Transverse colon (tissue), 4 donors: ENCODE results near the gene NFIA. TPM values are rescaled to one million over a fixed set of nuclear protein-coding genes. Genes with fewer than 3 reads are reported as not detected.

Experiments
- DNase-seq: peaks from one replicate; pipeline ENCODE4 v3.0.0-alpha.2; 2019
- H3K27ac ChIP-seq, 4 donors: fragments of 200-600 bp; sonication (generic); 2 replicates each; pipeline ENCODE4 v1.5.1; 2016 to 2018; ENCODE audit warnings: inconsistent platforms in 4 of 4
- H3K27me3 ChIP-seq: fragments of 200-600 bp; sonication (generic); 2 replicates; pipeline ENCODE4 v1.5.1; 2017; ENCODE audit warnings: inconsistent platforms
- H3K36me3 ChIP-seq, 4 donors: fragments of 200-600 bp; sonication (generic); 2 replicates each; pipeline ENCODE4 v1.5.1; 2017 to 2019; ENCODE audit warnings: inconsistent platforms in 4 of 4
- H3K4me1 ChIP-seq, 4 donors: fragments of 200-600 bp; sonication (generic); 2 replicates each; pipeline ENCODE4 v1.5.1; 2017 to 2020; ENCODE audit warnings: inconsistent platforms in 4 of 4
- H3K4me3 ChIP-seq, 4 donors: fragments of 200-600 bp; sonication (generic); 1 replicate in 1 of 4; 2 replicates in 3 of 4; pipeline versions ENCODE4 v1.5.1 to v1.6.1; 2017 to 2019; ENCODE audit warnings: inconsistent platforms in 4 of 4
- H3K9me3 ChIP-seq, 2 donors: fragments of 200-600 bp; sonication (generic); 2 replicates each; pipeline ENCODE4 v1.5.1; 2017 to 2019; ENCODE audit warnings: inconsistent platforms in 2 of 2
- EP300 ChIP-seq: sonication (generic); formaldehyde crosslinking; IDR thresholded peaks from one replicate; pipeline ENCODE4 v1.6.1; 2017; ENCODE audit warnings: antibody characterized with exemption, low read depth
- POLR2A ChIP-seq: fragments of 450-650 bp; IDR thresholded peaks from one replicate; pipeline ENCODE4 v1.6.1; 2016; ENCODE audit warnings: antibody characterized with exemption, mild to moderate bottlenecking, moderate library complexity
- POLR2AphosphoS5 ChIP-seq, 3 donors: sonication (generic); formaldehyde crosslinking; IDR thresholded peaks; one replicate each; pipeline ENCODE4 v1.6.1; 2016; ENCODE audit warnings: antibody characterized with exemption in 3 of 3
- WGBS, 2 donors: methylation state at CpG; one replicate each; pipeline ENCODE4 v1.1.5; 2018; ENCODE audit warnings: low coverage in 1 of 2; 5-methylcytosine and 5-hydroxymethylcytosine counted together
- in situ Hi-C, 4 donors: fragments of 200-750 bp; cut with MboI; loops; one replicate each; pipeline versions ENCODE4 v1.15.0 to v1.15.1; 2017; ENCODE audit warnings: low sequenced_read_pairs in 3 of 4, low pct_ligation_motif_present in 1 of 4, low pct_unique_long_range_greater_than_20kb in 1 of 4
- intact Hi-C: fragments of 100-400 bp; cut with DNase I; formaldehyde crosslinking; loops from one replicate; pipeline ENCODE4 v1.15.1; 2023; ENCODE audit warnings: low total_unique reads
- total RNA-seq, 4 donors: library from RNA; depleted of rRNA; stranded (reverse); fragments of >200 nt; gene quantifications; one replicate each; pipeline ENCODE4 v1.1.0, GENCODE V29; 2016
- TF ChIP-seq, protein P1 (sequence below), 5 experiments: fragments of 200-600 bp in 3 of 5; fragments of 450-650 bp in 2 of 5; sonication (generic) in 3 of 5; IDR thresholded peaks; 1 replicate in 2 of 5; 2 replicates in 3 of 5; pipeline ENCODE4 v1.5.1; 2016 to 2017; ENCODE audit warnings: antibody characterized with exemption in 5 of 5, inconsistent platforms in 3 of 5, mild to moderate bottlenecking in 2 of 5, moderate library complexity in 1 of 5

The NFIA gene
- total RNA-seq, 4 donors from 2014 or later, result 17.3 to 37.2 (median 29.8) TPM

DNA sequence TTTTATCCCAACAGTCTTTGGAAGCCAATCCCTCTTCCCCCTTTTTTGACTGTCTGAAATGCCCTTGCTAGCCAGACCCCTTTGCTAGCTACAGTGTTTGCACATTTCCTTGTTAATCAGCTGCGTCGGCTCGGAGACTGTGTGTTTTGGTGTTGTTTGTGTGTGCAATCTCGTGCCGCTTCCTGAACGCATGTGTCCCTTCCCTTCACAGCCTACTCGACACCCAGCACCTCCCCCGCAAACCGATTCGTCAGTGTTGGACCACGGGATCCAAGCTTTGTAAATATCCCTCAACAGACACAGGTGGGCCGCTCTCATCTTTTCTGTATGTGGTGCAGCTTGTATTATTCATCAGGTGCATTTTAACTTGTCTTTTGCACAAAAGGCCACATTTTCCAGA is 343.9 kb downstream of the NFIA start:
- peaks cover 0 to 7% (median 0%) of the 10 kb centered on the region in 4 donors for H3K4me1 ChIP-seq
- in situ Hi-C loops, result loop anchor here in 1 of 4 donors (25.0 kb wide), 1 partner anchor 389 kb away; no protein-coding TSS in a partner anchor
- intact Hi-C loops, result no loop called here
- no peak overlapping the region for H3K27ac ChIP-seq
- no peak for DNase-seq
- no peak for TF ChIP-seq POLR2A
- TF ChIP-seq, protein P1, sequence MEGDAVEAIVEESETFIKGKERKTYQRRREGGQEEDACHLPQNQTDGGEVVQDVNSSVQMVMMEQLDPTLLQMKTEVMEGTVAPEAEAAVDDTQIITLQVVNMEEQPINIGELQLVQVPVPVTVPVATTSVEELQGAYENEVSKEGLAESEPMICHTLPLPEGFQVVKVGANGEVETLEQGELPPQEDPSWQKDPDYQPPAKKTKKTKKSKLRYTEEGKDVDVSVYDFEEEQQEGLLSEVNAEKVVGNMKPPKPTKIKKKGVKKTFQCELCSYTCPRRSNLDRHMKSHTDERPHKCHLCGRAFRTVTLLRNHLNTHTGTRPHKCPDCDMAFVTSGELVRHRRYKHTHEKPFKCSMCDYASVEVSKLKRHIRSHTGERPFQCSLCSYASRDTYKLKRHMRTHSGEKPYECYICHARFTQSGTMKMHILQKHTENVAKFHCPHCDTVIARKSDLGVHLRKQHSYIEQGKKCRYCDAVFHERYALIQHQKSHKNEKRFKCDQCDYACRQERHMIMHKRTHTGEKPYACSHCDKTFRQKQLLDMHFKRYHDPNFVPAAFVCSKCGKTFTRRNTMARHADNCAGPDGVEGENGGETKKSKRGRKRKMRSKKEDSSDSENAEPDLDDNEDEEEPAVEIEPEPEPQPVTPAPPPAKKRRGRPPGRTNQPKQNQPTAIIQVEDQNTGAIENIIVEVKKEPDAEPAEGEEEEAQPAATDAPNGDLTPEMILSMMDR (IDR thresholded peaks at IDR 0.05), result no peak
- TF ChIP-seq EP300, result no peak
- TF ChIP-seq POLR2AphosphoS5 (IDR thresholded peaks at IDR 0.05), result no peak
- H3K27me3 ChIP-seq, result no peaks in the 10 kb centered on the region
- WGBS, 2 donors, result 74 to 86% methylated on average over 11 to 12 of the region's 12 CpGs
- H3K4me3 ChIP-seq, result no peak overlapping the region
- peaks cover 0 to 9% (median 0%) of the 10 kb centered on the region in 4 donors for H3K36me3 ChIP-seq
- H3K9me3 ChIP-seq, result no peaks in the 10 kb centered on the region

DNA sequence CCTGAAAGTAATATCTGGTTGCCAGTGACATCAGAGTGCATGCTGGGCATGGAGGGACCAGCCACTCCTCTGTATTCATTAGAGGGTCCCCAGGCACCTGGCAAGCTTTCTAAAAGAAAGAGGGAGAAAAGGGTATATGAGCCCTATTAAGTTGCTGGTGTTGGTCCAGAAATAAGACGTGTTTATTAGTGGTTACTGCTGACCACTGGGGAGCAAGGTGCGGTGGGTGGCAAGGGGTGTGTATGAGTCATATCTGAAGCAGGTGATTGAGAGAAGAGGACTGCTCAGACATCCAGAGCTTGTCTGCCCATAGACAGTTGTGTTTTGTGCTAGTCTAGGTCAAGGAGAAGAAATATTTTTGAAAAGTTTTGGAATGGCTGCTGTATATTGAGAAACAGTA is 344.5 kb downstream of the NFIA start:
- intact Hi-C loops (no loop called here), in situ Hi-C loops (loop anchor here in 1 of 4 donors (25.0 kb wide), 1 partner anchor 390 kb away; no protein-coding TSS in a partner anchor)
- Histone ChIP-seq H3K9me3 (no peaks in the 10 kb centered on the region), H3K27ac (no peak overlapping the region), H3K4me3 (no peak overlapping the region), H3K27me3 (no peaks in the 10 kb centered on the region), H3K4me1 (peaks cover 0 to 7% (median 0%) of the 10 kb centered on the region in 4 donors), H3K36me3 (peaks cover 0 to 3% (median 0%) of the 10 kb centered on the region in 4 donors)
- TF ChIP-seq EP300 (no peak), POLR2A (no peak), POLR2AphosphoS5 (IDR thresholded peaks at IDR 0.05) (no peak)
- TF ChIP-seq, protein P1 (IDR thresholded peaks at IDR 0.05), result no peak
- DNase-seq, result no peak
- 75 to 80% methylated on average over 1 to 2 of the region's 2 CpGs for WGBS, 2 donors

DNA sequence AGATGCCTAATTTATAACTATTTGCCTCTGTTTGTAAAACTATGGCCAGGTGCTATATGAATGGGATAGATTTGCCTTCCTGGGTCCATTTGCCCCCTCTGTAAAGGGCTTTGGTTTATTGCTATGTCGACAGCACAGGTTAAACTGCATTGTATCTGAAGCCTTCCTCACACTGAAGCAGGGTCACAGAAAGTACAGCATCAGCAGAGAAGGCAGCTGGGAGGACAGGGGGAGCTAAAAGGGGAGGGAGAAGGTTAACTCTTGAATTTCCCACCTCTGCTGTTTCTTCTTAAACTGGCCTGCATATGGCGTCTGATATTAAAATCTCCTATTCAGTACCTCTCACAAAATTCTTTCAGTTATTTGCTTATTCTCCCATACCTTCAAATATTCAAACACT is 345.1 kb downstream of the NFIA start:
- no peak for DNase-seq
- Histone ChIP-seq H3K27ac (no peak overlapping the region), H3K27me3 (no peaks in the 10 kb centered on the region), H3K4me1 (peaks cover 0 to 7% (median 0%) of the 10 kb centered on the region in 4 donors), H3K36me3 (no peaks in the 10 kb centered on the region), H3K9me3 (no peaks in the 10 kb centered on the region), H3K4me3 (no peak overlapping the region)
- in situ Hi-C loops, result loop anchor here in 1 of 4 donors (25.0 kb wide), 1 partner anchor 390 kb away; no protein-coding TSS in a partner anchor
- TF ChIP-seq POLR2A (no peak), EP300 (no peak), POLR2AphosphoS5 (IDR thresholded peaks at IDR 0.05) (no peak)
- TF ChIP-seq, protein P1 (IDR thresholded peaks at IDR 0.05), result no peak
- intact Hi-C loops, result no loop called here
- WGBS, 2 donors, result 78 to 83% methylated on average over 1 to 2 of the region's 2 CpGs

DNA sequence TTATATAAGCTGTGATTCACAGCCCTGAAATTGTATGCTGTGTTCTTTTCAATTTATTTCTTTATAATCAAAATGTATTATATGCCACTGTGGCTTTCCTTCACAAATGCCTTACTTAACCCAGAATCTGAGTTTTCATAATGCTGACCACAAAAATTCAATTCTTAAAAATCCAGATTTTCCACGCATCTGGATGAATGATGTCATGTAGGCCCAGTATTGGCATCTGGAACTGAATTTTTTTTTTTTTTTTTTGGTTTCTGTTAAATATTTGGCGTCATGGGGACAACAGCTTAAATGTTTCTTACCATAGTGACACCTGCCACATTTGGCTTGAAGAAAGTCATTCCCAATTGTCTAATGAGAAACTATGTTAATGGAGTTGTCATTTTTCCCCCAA is 345.8 kb downstream of the NFIA start:
- TF ChIP-seq, protein P1 (IDR thresholded peaks at IDR 0.05), result no peak
- no peak for TF ChIP-seq EP300
- no peak for TF ChIP-seq POLR2AphosphoS5 (IDR thresholded peaks at IDR 0.05)
- no peak for TF ChIP-seq POLR2A
- WGBS, 2 donors, result 80 to 89% methylated on average over 2 of the region's 2 CpGs
- Histone ChIP-seq H3K4me3 (no peak overlapping the region), H3K27me3 (no peaks in the 10 kb centered on the region), H3K36me3 (no peaks in the 10 kb centered on the region), H3K4me1 (peaks cover 0 to 7% (median 0%) of the 10 kb centered on the region in 4 donors), H3K9me3 (no peaks in the 10 kb centered on the region), H3K27ac (no peak overlapping the region)
- no peak for DNase-seq
- intact Hi-C loops, result no loop called here
- in situ Hi-C loops, result loop anchor here in 1 of 4 donors (25.0 kb wide), 1 partner anchor 391 kb away; no protein-coding TSS in a partner anchor
